Putamen (tissue), 1 donor: ENCODE measurements around the gene VARS2.
A peak's percentile ranks its signal among the peaks of the same experiment; 100 is the strongest.
"Not testable (repeated sequence)": the region's sequence is repeated elsewhere in the genome, so short reads cannot be mapped to it uniquely, and the experiment has no call there.

Experiments used
- DNase-seq: peaks from one replicate; pipeline ENCODE4 v3.0.0-alpha.2; 2016; ENCODE audit warnings: low spot score

Gene VARS2

GRCh38 chr6:30898750-30899360 is 15.2 kb upstream of the VARS2 start:
- no peak for DNase-seq

DNA sequence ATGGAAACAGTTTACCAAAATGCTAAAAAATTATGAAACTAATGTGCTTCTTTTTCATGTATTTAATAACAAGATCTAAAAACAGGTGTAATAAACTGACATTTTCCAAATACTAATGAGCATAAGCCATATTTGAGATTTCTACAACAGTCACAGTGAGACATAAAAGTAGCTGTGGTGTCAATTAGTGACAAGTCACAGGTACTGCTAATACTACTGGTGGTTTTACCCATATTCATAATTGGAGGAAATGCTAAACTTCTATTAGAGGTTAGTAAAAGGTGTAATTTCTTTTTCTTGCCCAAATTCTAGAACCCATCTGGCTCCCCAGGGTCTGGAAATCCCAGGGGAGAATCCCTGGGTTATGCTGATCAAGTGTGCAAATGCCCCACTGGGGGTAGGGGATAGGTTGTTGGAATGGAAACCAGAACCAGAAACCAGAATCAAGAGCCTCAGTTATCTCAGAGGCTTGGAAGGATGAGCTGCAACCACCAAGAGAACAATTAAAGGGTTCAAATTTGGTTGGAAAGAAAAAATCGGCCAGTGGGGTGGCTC is 13.1 kb upstream of the VARS2 start:
- DNase-seq: no peak

GRCh38 chr6:30901436-30901835 is 12.6 kb upstream of the VARS2 start:
- DNase-seq: no peak

- not testable (repeated sequence) for DNase-seq
Observed at GRCh38 chr6:30902196-30902595, 11.8 kb upstream of the VARS2 start.

DNA sequence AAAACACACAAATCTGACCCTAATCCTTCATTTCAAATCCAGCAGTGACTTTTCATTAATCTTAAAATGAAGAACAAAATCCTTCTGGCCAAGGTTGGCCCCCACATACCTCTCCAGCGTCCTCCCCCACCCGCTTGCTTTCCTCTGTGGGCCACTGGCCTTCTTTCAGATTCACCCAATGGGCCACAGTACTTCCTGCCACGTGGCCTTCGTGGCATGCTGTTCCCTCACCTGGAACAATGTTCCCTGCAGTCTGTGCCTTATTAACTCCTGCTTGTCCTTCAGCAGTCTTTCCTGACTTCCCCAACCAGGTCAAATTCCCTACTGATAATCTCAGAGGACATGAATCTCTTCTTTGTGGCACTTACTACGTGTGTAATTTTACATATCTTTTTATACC is 11.3 kb upstream of the VARS2 start:
- DNase-seq: no peak

- no peak for DNase-seq
Observed at GRCh38 chr6:30903236-30903635, 10.8 kb upstream of the VARS2 start.

- not testable (repeated sequence) for DNase-seq
Observed at GRCh38 chr6:30907290-30907757, 6.7 kb upstream of the VARS2 start.

DNA sequence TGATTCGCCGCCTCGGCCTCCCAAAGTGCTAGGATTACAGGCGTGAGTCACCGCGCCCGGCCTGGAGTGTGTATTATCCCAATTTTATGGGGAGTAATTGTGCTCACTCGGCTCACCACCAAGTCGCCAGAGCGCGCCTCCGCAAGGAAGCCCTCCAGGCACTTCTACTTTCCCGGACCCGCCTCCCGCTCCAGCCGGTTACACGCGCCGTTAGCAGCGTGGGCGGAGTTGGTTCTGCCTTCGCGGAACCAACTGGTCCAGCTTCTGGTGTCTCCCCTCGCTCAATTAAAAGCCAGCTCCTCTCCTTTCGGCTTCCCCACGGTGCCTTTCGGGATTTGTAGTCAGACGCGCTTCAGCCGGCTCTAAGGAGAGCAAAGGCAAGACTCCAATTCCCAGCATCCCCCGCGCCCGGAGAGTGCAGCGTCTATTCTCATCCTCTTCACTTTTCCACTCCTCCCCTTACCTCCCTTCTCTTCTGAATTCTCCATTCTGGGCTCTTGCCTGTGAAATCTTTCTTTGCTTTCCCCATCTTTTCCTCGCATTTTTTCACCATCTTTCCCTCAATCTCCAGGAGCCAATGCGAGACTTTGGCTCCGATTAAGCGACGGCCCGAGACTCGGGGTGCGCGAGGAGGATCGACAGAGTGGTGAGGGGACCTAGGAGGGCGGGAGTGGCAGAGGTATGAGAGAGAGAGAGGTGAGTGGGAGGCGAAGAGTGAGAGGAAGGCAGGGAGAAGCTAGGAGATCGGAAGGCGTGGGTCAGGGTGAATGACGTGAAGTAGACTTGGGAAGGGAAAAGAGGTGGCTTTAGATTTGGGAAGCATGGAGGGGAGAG is 6.1 kb upstream of the VARS2 start, which contains the start of gene GTF2H4:
Gene GTF2H4, plus strand, starts transcription at position 450 of the 834 bp plus-strand sequence.
- DNase-seq: peak; percentile 99

DNA sequence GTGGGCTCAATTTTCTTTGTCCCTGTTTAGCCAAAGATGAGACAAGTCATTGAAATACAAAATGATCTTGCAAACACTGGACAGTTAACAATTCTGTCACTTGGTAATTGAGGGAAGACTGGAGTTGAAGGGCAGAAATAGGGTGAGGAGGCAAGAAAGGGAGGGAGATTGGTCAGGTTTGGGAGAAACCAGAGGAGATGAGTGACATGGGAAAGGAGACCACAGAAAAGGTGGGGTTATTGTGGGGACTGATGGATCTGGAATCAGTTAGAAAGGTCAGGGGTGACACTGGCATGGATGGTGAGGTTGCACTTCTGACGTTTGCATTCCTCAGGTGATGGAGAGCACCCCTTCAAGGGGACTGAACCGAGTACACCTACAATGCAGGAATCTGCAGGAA is 5.3 kb upstream of the VARS2 start:
- DNase-seq: no peak

DNA sequence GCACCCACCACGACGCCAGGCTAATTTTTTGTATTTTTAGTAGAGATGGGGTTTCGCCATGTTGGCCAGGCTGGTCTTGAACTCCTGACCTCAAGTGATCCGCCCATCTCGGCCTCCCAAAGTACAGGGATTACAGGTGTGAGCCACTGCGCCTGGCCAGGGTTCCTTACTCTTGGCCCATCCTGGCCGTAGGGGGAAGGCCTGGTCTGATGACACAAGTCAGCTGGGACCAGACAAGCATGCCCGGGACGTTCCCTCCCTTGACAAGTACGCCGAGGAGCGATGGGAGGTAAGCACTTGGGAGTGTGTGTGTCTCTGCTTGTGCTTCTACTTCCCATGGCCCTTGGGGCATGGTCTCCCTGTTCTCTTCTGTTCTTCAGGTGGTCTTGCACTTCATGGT is 3.6 kb upstream of the VARS2 start:
- not testable (repeated sequence) for DNase-seq

- DNase-seq: peak; percentile 73
Observed at GRCh38 chr6:30912746-30913520, 1.1 kb upstream of the VARS2 start.

DNA sequence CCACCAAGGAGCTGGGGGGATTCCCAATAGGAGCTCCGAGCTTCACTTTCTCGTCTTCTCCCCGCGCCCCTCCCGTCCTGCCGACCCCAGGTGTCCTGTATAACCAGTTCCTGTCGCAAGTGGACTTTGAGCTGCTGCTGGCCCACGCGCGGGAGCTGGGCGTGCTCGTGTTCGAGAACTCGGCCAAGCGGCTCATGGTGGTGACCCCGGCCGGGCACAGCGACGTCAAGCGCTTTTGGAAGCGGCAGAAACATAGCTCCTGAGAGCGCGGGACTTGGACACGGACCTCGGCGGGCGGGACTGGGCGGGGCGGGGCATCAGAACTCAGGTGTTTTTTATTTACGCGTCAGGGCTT is 340 bp upstream of the VARS2 start:
- DNase-seq: no peak

GRCh38 chr6:30914854-30915590 is 984 bp downstream of the VARS2 start:
- DNase-seq: no peak

- DNase-seq: peak; percentile 81
Observed at GRCh38 chr6:30915591-30915946, 1.5 kb downstream of the VARS2 start.

DNA sequence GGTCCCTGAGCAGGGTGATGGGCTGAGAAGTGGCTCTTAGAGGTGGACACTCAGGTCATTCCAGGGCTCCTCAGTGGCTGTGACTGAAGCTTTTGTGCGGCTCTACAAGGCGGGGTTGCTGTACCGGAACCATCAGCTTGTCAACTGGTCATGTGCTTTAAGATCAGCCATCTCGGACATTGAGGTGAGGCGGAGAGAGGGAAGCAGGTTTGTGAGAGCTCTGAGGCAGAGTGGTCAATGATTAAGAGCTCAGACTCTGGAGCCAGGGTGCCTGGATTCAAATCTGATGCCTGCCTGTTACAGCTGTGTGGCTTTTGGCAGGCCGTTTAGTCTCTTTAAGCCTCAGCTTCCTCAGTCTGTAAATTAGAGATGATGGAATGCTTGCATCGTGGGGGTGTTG is 3.0 kb downstream of the VARS2 start:
- DNase-seq: no peak

- no peak for DNase-seq
Observed at GRCh38 chr6:30917487-30917886, 3.4 kb downstream of the VARS2 start.

DNA sequence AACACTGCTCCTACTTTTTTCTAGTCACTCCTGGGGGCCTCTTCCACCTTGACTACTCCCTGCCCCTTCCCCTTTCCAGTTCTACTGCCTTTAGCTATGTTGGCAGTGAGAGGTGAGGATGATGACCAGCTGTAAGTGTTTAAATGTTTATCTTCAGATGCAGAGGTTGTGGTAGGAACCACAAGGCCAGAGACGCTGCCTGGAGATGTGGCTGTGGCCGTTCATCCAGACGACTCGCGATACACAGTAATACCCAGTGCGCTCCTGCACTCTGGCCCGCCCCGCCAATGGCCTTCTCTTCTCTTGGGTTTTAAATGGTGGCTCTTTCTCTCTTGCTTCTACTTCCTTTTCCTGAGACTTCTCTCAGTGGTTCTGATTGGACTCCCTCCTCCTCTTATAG is 4.6 kb downstream of the VARS2 start:
- DNase-seq: no peak

- DNase-seq: no peak
Observed at GRCh38 chr6:30922447-30922852, 8.4 kb downstream of the VARS2 start.

- not testable (repeated sequence) for DNase-seq
Observed at GRCh38 chr6:30924040-30924627, 10.1 kb downstream of the VARS2 start.

DNA sequence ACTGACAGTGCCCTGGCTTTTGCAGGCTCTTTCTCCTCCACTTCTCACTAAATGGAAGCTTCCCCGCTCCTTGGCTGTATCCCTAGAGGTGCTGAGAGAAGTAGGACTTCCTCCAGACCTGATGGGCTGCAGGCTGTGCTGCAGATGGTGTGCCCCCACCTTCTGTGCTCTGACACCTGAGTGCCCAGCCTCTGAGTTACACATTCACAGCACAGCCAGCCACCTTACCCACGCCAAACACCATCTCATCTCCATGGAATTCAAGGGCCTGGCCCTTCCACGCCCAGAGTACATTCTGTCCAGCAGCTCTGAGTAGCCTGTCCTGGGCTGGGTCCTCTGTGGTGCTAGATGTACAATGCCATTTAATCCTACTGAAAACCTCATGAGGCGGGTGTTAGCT is 12.6 kb downstream of the VARS2 start:
- DNase-seq: no peak

DNA sequence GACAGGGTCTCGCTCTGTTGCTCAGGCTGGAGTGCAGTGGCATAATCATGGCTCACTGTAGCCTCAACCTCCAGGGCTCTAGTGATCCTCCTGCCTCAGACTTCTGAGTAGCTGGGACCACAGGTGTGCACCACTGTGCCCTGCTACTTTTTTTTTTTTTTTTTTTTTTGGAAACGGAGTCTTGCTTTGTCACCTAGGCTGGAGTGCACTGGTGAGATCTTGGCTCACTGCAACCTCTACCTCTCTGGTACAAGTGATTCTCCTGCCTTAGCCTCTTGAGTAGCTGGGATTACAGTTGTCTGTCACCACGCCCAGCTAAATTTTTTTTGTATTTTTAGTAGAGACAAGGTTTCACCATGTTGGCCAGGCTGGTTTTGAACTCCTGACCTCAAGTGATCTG is 13.0 kb downstream of the VARS2 start:
- not testable (repeated sequence) for DNase-seq
